Transverse colon (tissue), 4 donors: ENCODE measurements around the gene SLC6A8. TPM values are rescaled to one million over a fixed set of nuclear protein-coding genes. Genes with fewer than 3 reads are reported as not detected.
"Not testable (repeated sequence)": the region's sequence is repeated elsewhere in the genome, so short reads cannot be mapped to it uniquely, and the experiment has no call there.

Experiments used
- DNase-seq: peaks from one replicate; pipeline ENCODE4 v3.0.0-alpha.2; 2019
- H3K27ac ChIP-seq, 4 donors: fragments of 200-600 bp; sonication (generic); 2 replicates each; pipeline ENCODE4 v1.5.1; 2016 to 2018; ENCODE audit warnings: inconsistent platforms in 4 of 4
- H3K27me3 ChIP-seq: fragments of 200-600 bp; sonication (generic); 2 replicates; pipeline ENCODE4 v1.5.1; 2017; ENCODE audit warnings: inconsistent platforms
- H3K36me3 ChIP-seq, 4 donors: fragments of 200-600 bp; sonication (generic); 2 replicates each; pipeline ENCODE4 v1.5.1; 2017 to 2019; ENCODE audit warnings: inconsistent platforms in 4 of 4
- H3K4me1 ChIP-seq, 4 donors: fragments of 200-600 bp; sonication (generic); 2 replicates each; pipeline ENCODE4 v1.5.1; 2017 to 2020; ENCODE audit warnings: inconsistent platforms in 4 of 4
- H3K4me3 ChIP-seq, 4 donors: fragments of 200-600 bp; sonication (generic); 1 replicate in 1 of 4; 2 replicates in 3 of 4; pipeline versions ENCODE4 v1.5.1 to v1.6.1; 2017 to 2019; ENCODE audit warnings: inconsistent platforms in 4 of 4
- H3K9me3 ChIP-seq, 2 donors: fragments of 200-600 bp; sonication (generic); 2 replicates each; pipeline ENCODE4 v1.5.1; 2017 to 2019; ENCODE audit warnings: inconsistent platforms in 2 of 2
- CTCF ChIP-seq, 5 experiments: fragments of 200-600 bp in 3 of 5; fragments of 450-650 bp in 2 of 5; sonication (generic) in 3 of 5; IDR thresholded peaks; 1 replicate in 2 of 5; 2 replicates in 3 of 5; pipeline ENCODE4 v1.5.1; 2016 to 2017; ENCODE audit warnings: antibody characterized with exemption in 5 of 5, inconsistent platforms in 3 of 5, mild to moderate bottlenecking in 2 of 5, moderate library complexity in 1 of 5
- EP300 ChIP-seq: sonication (generic); formaldehyde crosslinking; IDR thresholded peaks from one replicate; pipeline ENCODE4 v1.6.1; 2017; ENCODE audit warnings: antibody characterized with exemption, low read depth
- POLR2A ChIP-seq: fragments of 450-650 bp; IDR thresholded peaks from one replicate; pipeline ENCODE4 v1.6.1; 2016; ENCODE audit warnings: antibody characterized with exemption, mild to moderate bottlenecking, moderate library complexity
- POLR2AphosphoS5 ChIP-seq, 3 donors: sonication (generic); formaldehyde crosslinking; IDR thresholded peaks; one replicate each; pipeline ENCODE4 v1.6.1; 2016; ENCODE audit warnings: antibody characterized with exemption in 3 of 3
- WGBS, 2 donors: methylation state at CpG; one replicate each; pipeline ENCODE4 v1.1.5; 2018; ENCODE audit warnings: low coverage in 1 of 2; 5-methylcytosine and 5-hydroxymethylcytosine counted together
- in situ Hi-C, 4 donors: fragments of 200-750 bp; cut with MboI; loops; one replicate each; pipeline versions ENCODE4 v1.15.0 to v1.15.1; 2017; ENCODE audit warnings: low sequenced_read_pairs in 3 of 4, low pct_ligation_motif_present in 1 of 4, low pct_unique_long_range_greater_than_20kb in 1 of 4
- intact Hi-C: fragments of 100-400 bp; cut with DNase I; formaldehyde crosslinking; loops from one replicate; pipeline ENCODE4 v1.15.1; 2023; ENCODE audit warnings: low total_unique reads
- total RNA-seq, 4 donors: library from RNA; depleted of rRNA; stranded (reverse); fragments of >200 nt; gene quantifications; one replicate each; pipeline ENCODE4 v1.1.0, GENCODE V29; 2016

SLC6A8 gene
- total RNA-seq, 4 donors from 2014 or later, result 61.1 to 332 (median 197) TPM

- intact Hi-C loops, H3K4me3 ChIP-seq, H3K36me3 ChIP-seq, H3K27me3 ChIP-seq, H3K9me3 ChIP-seq, in situ Hi-C loops: not testable (repeated sequence)
- WGBS, 2 donors, result 55% methylated on average over 12 of the region's 18 CpGs; no CpG with 5 or more reads in 1 of the 2 donors
- H3K27ac ChIP-seq, result peak overlapping the region; percentile 86 to 88 (median 87)
- H3K4me1 ChIP-seq, result peaks cover 6 to 54% (median 31%) of the 10 kb centered on the region in 4 donors
- DNase-seq, result peak; percentile 72
- TF ChIP-seq POLR2AphosphoS5 (IDR thresholded peaks at IDR 0.05), result peak in 1 of 3 donors; percentile 17
Observed at GRCh38 chrX:153699784-153700371, 12.2 kb downstream of the SLC6A8 start.

- intact Hi-C loops (no loop called here), in situ Hi-C loops (no loop called here)
- Histone ChIP-seq H3K27ac (peak overlapping the region; percentile 86 to 88 (median 87)), H3K4me3 (no peak overlapping the region), H3K4me1 (peaks cover 6 to 52% (median 31%) of the 10 kb centered on the region in 4 donors), H3K36me3 (no peaks in the 10 kb centered on the region), H3K27me3 (no peaks in the 10 kb centered on the region), H3K9me3 (no peaks in the 10 kb centered on the region)
- DNase-seq, result no peak
- 64% methylated on average over 15 of the region's 15 CpGs; no CpG with 5 or more reads in 1 of the 2 donors for WGBS, 2 donors
- TF ChIP-seq POLR2AphosphoS5 (IDR thresholded peaks at IDR 0.05) (no peak), POLR2A (no peak), EP300 (no peak), CTCF (IDR thresholded peaks at IDR 0.05) (no peak)
Observed at GRCh38 chrX:153700376-153700945, 12.7 kb downstream of the SLC6A8 start.

- H3K27ac ChIP-seq, result peak overlapping the region; percentile 86 to 88 (median 87)
- 75% methylated on average over 6 of the region's 6 CpGs; no CpG with 5 or more reads in 1 of the 2 donors for WGBS, 2 donors
- no peaks in the 10 kb centered on the region for H3K9me3 ChIP-seq
- DNase-seq, result no peak
- in situ Hi-C loops (no loop called here), intact Hi-C loops (no loop called here)
- no peaks in the 10 kb centered on the region for H3K36me3 ChIP-seq
- no peak overlapping the region for H3K4me3 ChIP-seq
- TF ChIP-seq EP300 (no peak), CTCF (IDR thresholded peaks at IDR 0.05) (no peak), POLR2AphosphoS5 (IDR thresholded peaks at IDR 0.05) (no peak), POLR2A (no peak)
- peaks cover 6 to 52% (median 31%) of the 10 kb centered on the region in 4 donors for H3K4me1 ChIP-seq
- H3K27me3 ChIP-seq, result no peaks in the 10 kb centered on the region
Observed at GRCh38 chrX:153700967-153701366, 13.2 kb downstream of the SLC6A8 start.

GRCh38 chrX:153701706-153702105, 14.0 kb downstream of the SLC6A8 start:
- Histone ChIP-seq H3K9me3 (no peaks in the 10 kb centered on the region), H3K27ac (peak overlapping the region; percentile 72 to 88 (median 87)), H3K27me3 (no peaks in the 10 kb centered on the region), H3K4me3 (no peak overlapping the region), H3K4me1 (peaks cover 6 to 52% (median 31%) of the 10 kb centered on the region in 4 donors), H3K36me3 (no peaks in the 10 kb centered on the region)
- DNase-seq, result no peak
- TF ChIP-seq POLR2AphosphoS5 (IDR thresholded peaks at IDR 0.05) (no peak), CTCF (IDR thresholded peaks at IDR 0.05) (no peak), EP300 (no peak), POLR2A (no peak)
- 86% methylated on average over 12 of the region's 12 CpGs; no CpG with 5 or more reads in 1 of the 2 donors for WGBS, 2 donors
- intact Hi-C loops (no loop called here), in situ Hi-C loops (no loop called here)
